Activated CD4-positive, alpha-beta T cell treated with anti-CD3 and anti-CD28 coated beads for 24 hours (primary cell): ENCODE results near the gene APBB2.
"Not testable (repeated sequence)": the region's sequence is repeated elsewhere in the genome, so short reads cannot be mapped to it uniquely, and the experiment has no call there.

Experiments used
- DNase-seq, 2 donors: peaks; one replicate each; pipeline ENCODE4 v3.0.0-alpha.2; 2020; ENCODE audit warnings: low read depth in 2 of 2

Gene APBB2

GRCh38 chr4:41061482-41062185 lies 152.7 kb downstream of the APBB2 start:
- DNase-seq: no peak

GRCh38 chr4:41060352-41061334 lies 153.7 kb downstream of the APBB2 start:
- DNase-seq: no peak

GRCh38 chr4:41059411-41059810 lies 154.9 kb downstream of the APBB2 start:
- not testable (repeated sequence) for DNase-seq

DNA sequence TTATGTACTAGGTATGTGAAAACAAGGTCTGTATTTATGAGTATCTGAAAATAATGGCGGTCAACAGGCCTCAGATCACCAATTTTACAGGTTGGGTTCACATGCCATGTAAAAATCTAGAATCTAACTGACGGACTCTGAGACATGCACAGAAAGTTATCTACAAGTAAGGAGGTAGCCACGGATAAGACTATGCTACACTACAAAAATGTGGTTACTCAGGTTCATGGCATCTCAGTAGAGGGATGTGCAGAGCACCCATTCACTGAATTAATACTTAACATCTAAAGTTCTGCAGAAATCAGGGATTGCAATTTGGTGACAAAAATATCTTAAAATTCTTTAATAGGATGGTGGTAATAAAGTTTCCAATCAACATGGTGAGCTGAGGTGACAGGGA lies 155.9 kb downstream of the APBB2 start:
- DNase-seq: no peak

DNA sequence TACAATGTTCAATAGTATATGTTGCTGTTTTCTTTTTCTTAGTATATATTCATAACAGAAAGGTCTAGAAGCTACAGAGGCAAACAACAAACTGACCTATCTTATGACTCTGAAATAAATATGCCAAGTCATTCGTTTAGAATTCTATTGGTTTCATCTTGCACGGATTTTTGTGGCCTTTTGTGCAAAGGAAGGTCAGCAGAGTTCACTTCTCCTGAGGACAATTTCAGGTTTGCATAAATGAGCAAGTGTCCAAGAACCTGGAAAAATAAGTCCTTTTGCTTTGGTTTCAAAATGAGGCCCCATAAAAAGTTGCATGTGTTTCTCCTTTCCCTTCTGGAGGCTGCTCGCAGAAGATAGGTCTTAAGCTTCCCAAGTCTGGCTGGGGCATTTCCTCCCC lies 156.9 kb downstream of the APBB2 start:
- DNase-seq: no peak

GRCh38 chr4:41052287-41052686 lies 162.1 kb downstream of the APBB2 start:
- DNase-seq: no peak

DNA sequence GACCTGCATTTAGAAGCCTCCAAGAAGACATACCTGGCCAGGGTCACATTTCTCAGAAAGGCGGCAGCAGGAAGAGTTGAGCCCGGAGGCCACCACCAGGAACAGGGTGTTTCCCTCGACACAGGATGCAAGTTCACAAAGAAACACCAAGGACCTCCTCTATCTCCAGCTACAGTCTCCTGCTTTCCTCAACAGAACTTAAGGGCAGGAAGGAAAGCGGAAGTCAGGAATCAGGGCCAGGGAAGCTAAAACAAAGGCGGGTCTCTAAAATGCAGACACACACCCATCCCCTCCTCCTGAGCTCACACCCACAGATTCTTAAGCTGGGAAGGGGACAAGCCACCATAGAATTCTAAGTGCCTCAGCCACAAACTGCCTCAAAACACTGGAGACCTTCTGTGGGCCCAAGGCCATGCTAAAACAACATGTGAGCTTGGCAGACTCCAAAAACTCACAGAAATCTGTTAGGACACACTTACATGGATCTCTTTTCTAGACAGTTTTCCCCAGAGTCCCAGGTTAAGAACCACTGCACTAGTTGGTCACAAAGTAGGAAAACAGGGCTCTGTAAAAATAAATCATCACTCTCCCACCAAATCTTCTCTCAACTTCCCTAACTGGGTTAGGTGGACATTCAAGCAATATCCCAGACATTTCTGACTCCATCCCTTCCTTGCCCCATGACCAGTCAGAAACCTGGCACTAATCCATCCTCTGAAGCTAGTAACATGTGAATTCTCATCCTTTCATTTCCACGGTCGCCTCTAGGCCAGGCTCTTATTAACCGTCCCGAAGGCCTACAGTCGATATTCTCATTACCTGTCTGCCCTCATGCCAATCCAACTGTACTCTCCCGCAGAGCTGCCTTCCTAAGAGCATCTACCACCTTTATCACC lies 163.2 kb downstream of the APBB2 start:
- no peak for DNase-seq

DNA sequence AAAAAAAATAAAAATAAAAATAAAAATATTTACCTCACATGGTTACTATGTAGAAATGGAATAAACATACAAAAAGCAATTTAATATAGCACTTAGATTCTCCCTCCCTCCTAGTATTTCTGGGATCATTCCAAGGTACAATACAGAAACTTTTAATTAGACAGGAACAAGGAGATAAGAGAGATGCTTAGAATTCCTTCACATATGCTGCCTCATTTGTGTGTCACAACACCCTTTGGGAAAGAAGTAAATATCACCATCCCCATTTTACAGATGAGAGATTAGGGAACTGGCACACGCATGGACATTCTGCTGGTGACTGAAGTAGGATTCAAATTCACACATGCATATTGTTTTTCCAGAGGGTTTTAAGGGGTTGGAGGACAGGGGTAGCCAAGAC lies 164.2 kb downstream of the APBB2 start:
- DNase-seq: no peak

- not testable (repeated sequence) for DNase-seq
These were observed 165.2 kb downstream of the APBB2 start for GRCh38 chr4:41049176-41049575.

GRCh38 chr4:41044791-41045190 lies 169.6 kb downstream of the APBB2 start:
- DNase-seq: no peak

- DNase-seq: no peak
These were observed 170.2 kb downstream of the APBB2 start for GRCh38 chr4:41044165-41044564.

DNA sequence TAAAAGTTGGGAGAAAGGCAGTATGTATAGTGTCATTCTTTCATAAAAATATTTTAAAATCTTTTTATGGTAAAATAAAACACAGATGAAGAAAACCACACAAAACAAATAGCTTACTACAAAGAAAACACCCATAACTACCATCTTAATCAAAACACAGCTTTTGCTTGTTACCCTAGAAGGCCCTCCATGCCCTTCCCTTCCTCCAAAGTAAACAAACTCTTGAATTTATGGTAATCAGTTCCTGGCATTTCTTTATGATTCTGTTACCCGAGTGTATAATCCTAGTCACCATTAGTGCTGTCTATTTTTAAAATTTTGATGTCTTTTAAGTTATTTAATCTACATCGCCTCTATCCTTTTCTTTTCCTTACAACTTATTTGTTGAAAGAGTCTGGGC lies 170.9 kb downstream of the APBB2 start:
- DNase-seq: no peak

DNA sequence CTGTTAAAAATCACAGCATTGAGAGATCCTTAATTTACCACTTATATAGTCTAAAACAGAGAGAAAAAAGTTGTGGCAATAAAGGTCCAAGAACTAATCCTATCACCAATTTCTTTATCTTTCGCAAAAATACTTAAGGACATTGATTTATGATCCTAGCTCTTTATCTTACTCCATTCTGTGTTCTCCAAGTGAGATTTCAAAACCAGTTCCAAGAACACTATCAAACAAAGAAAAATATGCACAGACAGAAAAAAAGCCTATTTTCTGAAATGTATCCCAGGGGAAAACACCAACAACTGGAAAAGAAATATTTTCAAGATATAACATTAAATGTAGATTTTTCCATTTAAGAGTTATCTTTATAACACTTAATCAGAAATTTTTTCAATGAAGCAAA lies 172.8 kb downstream of the APBB2 start:
- no peak for DNase-seq

- no peak for DNase-seq
These were observed 175.0 kb downstream of the APBB2 start for GRCh38 chr4:41039317-41039716.

DNA sequence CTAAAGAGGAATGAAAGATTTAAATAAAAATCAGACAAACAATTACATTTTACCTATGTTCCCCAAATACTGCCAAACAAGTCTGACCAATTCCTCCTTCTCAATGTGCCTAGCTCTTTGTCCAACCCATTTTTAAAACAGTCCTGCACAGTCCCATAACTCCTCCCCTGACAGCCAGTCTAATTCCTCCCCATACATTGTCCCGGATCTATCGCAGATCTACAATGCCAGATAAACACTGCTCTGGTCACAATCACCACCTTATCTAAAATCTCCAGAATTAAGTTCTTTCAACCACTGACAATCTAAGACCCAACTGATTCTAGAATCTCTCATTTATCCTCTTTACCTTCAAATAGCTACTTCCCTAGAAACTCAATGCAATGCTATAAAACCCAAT lies 176.0 kb downstream of the APBB2 start:
- no peak for DNase-seq

GRCh38 chr4:41029098-41029497 lies 185.2 kb downstream of the APBB2 start:
- no peak for DNase-seq

DNA sequence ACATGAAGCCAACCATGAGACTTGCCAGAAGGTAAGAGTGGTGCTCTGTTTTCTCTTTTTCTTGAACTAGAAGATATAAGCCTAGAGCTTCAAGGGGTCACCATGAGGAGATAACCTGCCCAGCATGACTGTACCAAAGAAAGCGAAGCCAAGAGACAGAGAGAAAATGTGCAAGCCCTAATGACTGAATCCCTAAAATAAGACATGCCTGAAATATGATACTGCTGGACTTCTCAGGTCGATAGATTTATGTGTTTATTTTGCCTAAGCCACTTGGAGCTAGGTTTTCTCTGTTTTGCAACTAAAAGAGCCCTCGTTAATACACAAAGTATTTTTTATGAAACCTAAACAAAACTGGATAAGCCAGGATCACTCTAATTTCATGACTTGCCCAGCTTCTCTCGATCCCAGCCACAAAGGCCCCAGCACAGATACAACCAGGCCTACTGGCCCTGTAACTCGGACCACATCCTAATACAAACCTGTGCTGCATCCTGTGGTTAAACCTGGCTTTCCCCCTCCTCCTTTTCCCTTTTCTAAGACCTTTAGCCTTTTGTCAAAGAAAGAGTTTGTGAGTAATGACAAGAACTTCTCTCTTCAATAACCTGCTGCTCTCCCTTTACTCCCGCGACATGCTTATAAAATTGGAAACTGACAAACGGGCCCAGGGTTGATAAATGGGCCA lies 185.8 kb downstream of the APBB2 start:
- no peak for DNase-seq

DNA sequence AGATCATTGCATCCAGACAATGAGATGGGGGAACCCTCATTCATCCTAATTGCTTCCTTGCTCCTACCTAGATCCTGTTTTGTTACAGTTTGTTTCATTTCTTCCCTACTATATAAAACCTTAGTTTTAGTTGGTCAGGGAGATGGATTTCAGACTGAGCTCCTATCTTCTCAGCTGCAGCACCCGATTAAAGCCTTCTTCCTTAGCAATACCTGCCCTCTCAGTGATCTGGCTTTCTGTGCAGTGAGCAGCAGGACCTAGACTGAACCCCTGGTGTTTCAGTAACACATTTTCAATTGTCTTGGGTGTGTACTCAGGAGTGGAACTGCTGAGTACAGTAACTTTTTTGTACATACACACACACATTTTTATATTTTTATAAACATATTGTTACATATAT lies 187.4 kb downstream of the APBB2 start:
- DNase-seq: no peak

DNA sequence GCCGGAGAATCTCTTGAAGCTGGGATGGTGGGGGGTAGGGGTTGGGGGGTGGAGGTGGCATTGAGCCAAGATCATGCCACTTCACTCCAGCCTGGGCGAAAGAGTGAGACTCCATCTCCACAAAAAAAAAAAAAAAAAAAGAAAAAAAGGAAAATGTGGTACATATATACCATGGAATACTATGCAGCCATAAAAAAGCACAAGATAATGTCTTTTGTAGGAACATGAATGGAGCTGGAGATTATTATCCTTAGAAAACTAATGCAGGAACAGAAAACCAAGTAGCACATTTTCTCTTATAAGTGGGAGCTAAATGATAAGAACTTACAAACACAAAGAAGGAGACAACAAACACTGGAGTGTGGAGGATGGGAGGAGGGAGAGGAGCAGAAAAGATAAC lies 188.5 kb downstream of the APBB2 start:
- no peak for DNase-seq

GRCh38 chr4:41024556-41025491 lies 189.5 kb downstream of the APBB2 start:
- DNase-seq: no peak
